ENCODE measurements around the gene RASA3.
"Not testable (repeated sequence)": the region's sequence is repeated elsewhere in the genome, so short reads cannot be mapped to it uniquely, and the experiment has no call there.

DNA sequence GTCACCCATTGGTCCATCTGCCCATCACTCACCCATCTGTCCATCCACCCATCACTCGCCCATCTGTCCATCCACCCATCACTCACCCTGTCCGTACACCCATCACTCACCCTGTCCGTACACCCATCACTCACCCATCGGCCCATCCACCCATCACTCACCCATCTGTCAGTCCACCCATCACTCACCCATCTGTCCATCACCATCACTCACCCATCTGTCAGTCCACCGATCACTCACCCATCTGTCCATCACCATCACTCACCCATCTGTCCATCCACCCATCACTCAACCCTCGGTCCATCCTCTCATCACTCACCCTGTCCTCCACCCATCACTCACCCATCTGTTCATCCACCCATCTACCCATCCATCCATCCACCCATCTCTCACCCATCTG, 143.6 kb downstream of the RASA3 start:
- TF ChIP-seq ZNF274 (IDR thresholded peaks at IDR 0.05; ENCODE audit: low read depth, low read length); POLR2A (IDR thresholded peaks at IDR 0.05; ENCODE audit: borderline replicate concordance, extremely low read depth, insufficient read depth, insufficient read length); EZH2 (IDR thresholded peaks at IDR 0.05); JUND (IDR thresholded peaks at IDR 0.05); SP1 (IDR thresholded peaks at IDR 0.05; ENCODE audit: low read depth); RAD21 (IDR thresholded peaks at IDR 0.05; ENCODE audit: low read depth); SIN3A (IDR thresholded peaks at IDR 0.05; ENCODE audit: low read depth): not testable (repeated sequence)
- TF ChIP-seq, protein P1, sequence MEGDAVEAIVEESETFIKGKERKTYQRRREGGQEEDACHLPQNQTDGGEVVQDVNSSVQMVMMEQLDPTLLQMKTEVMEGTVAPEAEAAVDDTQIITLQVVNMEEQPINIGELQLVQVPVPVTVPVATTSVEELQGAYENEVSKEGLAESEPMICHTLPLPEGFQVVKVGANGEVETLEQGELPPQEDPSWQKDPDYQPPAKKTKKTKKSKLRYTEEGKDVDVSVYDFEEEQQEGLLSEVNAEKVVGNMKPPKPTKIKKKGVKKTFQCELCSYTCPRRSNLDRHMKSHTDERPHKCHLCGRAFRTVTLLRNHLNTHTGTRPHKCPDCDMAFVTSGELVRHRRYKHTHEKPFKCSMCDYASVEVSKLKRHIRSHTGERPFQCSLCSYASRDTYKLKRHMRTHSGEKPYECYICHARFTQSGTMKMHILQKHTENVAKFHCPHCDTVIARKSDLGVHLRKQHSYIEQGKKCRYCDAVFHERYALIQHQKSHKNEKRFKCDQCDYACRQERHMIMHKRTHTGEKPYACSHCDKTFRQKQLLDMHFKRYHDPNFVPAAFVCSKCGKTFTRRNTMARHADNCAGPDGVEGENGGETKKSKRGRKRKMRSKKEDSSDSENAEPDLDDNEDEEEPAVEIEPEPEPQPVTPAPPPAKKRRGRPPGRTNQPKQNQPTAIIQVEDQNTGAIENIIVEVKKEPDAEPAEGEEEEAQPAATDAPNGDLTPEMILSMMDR (IDR thresholded peaks at IDR 0.05 in 2 of 3, conservative IDR thresholded peaks at IDR 0.05 in 1 of 3; ENCODE audit: borderline replicate concordance in 1 of 3, insufficient read depth in 1 of 3, low read depth in 2 of 3, low read length in 2 of 3) = not testable (repeated sequence)
- TF ChIP-seq, protein P2, sequence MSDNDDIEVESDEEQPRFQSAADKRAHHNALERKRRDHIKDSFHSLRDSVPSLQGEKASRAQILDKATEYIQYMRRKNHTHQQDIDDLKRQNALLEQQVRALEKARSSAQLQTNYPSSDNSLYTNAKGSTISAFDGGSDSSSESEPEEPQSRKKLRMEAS (IDR thresholded peaks at IDR 0.05) = not testable (repeated sequence)

Measured in HCT116 (cell line).